Measurements from ENCODE around the gene LPCAT3.
"Not testable (repeated sequence)": the region's sequence is repeated elsewhere in the genome, so short reads cannot be mapped to it uniquely, and the experiment has no call there.

The LPCAT3 gene

GRCh38 chr12:7037411-7037810, 19.1 kb upstream of the LPCAT3 start:
- not testable (repeated sequence) for DNase-seq (ENCODE audit: low spot score)

DNA sequence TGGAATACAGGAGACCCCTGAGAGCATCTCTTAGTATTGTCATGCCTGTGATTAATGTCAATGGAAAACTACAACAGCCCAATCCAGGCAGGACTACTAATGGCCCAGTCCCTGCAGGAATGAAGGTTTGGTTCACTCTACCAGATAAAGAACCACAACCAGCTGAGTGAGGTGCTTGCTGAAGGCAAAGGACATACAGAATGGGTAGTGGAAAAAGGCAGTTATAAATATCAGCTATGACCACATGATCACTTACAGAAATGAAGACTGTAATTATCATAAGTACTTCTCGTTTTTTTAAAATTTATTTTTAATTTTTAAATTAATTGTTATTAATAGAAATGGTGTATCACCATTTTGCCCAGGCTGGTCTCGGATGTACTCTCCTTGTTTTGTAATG, 17.2 kb upstream of the LPCAT3 start:
- DNase-seq (ENCODE audit: low spot score) = no peak

- no peak for DNase-seq (ENCODE audit: low spot score)
These were observed 16.2 kb upstream of the LPCAT3 start for GRCh38 chr12:7034464-7034863.

GRCh38 chr12:7032990-7033389, 14.7 kb upstream of the LPCAT3 start:
- DNase-seq (ENCODE audit: low spot score) = no peak

- no peak for DNase-seq (ENCODE audit: low spot score)
These were observed 13.0 kb upstream of the LPCAT3 start for GRCh38 chr12:7031306-7031705.

GRCh38 chr12:7026854-7027253, 8.6 kb upstream of the LPCAT3 start:
- DNase-seq (ENCODE audit: low spot score) = no peak

DNA sequence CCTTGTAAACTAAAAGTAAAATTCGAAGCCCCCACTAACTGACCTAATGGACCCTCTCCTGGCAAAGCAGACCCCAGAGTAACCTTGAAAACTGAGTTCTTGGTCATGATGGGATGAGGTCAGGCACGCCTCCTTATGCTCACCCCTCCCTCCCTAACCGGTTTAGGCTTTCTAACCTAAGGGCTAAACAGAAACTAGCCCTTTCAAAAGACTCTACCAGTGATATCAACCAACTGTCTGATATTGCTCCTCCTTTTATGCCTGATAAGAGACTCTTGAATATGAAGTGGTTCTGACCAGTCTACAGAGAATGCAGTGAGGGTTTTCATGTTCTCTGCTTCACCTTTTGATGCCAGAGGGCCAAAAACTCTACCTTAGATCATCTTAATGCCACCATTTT, 4.8 kb upstream of the LPCAT3 start:
- DNase-seq (ENCODE audit: low spot score) = no peak

- no peak for DNase-seq (ENCODE audit: low spot score)
These were observed 3.7 kb upstream of the LPCAT3 start for GRCh38 chr12:7021956-7022355.

DNA sequence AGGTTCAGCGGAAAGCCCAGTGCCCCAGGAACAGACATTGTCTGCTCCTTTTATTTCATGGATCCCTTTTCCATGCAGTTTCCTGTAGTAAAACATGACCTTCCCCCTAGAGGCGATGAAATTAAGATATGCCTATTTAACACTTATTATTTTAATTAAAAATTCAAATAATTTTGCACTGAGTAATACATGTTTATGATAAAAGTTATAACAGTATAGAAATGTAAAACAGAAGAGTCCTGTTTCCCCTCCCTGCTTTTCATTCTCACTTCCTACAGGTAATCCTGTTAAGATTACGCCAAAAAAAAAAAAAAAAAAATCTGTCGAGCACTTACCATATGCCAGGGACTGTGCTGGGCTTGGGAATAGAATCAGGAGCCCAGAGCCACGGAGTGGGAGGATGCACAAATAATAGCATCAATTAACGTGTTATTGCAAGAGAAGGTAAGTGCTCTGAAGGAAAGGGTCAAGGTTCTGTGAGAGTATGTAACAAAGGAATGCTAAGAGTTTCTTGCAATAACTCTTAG, 830 bp upstream of the LPCAT3 start:
- DNase-seq (ENCODE audit: low spot score) = no peak

DNA sequence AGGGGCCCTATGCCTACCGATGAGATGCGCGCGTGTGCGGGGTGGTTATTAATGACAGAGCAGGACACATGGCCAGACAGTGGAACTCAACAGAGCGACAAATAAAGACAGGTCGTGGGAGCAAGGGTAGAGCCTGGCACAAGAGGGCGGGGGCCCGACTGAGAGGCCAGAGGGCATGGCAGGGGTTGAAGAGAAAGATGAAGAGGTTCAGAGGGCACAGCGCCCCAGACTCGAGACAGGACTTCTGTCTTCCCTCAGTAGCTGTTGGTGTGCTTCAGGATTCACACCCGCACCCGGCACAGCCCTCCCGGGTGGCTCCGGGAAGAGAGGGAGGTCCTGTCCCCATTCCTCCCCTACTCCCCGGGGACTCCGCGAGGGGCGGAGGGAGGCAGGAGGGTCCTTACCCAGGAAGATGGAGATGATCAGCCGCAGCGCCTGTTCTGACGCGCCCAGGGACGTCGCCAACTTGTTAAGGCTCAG, 366 bp downstream of the LPCAT3 start:
- peak; percentile 33 for DNase-seq (ENCODE audit: low spot score)

GRCh38 chr12:7016958-7017571, 1.2 kb downstream of the LPCAT3 start:
- DNase-seq (ENCODE audit: low spot score) = no peak

- no peak for DNase-seq (ENCODE audit: low spot score)
These were observed 2.5 kb downstream of the LPCAT3 start for GRCh38 chr12:7015555-7016370.

DNA sequence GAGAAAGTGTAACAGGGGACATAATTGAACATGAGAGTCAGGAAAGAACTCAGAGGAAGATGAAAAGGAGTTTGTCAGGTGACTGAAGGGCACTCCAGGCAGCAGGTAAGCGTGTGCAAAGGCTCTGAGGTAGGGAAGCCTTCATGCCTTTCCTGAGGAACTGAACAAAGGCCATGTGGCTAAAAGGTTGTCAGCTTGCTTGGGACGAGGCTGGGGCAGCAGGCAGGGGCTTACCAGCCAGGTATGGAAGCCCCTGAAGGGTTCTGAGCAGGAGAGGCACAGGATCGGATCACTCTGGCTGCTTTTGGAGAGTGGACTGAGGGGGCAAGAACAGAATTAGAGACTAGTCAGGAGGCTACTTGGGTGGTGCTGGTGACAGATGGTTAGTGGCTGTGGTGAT, 5.2 kb downstream of the LPCAT3 start:
- DNase-seq (ENCODE audit: low spot score) = no peak

GRCh38 chr12:7012024-7012607, 6.2 kb downstream of the LPCAT3 start:
- no peak for DNase-seq (ENCODE audit: low spot score)

GRCh38 chr12:7011398-7011797, 6.9 kb downstream of the LPCAT3 start:
- not testable (repeated sequence) for DNase-seq (ENCODE audit: low spot score)

DNA sequence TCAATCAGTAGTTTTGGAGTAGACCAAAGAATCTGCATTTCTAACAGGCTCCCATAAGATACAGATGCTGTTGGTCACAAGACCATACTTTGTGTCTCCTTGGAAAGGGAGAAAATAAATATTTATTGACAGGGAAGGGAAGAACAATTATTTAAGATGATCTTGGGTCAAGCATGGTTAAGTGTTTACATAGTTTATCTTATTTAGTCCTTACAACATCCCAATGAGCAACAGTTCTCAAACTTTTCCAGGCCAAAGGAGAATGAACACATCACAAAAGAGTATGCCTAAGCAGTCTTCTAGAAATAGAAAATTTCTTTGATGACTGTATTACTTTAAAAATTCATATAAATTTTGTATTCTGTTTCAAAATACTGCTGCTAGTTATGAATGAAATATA, 8.8 kb downstream of the LPCAT3 start:
- DNase-seq (ENCODE audit: low spot score) = no peak

DNA sequence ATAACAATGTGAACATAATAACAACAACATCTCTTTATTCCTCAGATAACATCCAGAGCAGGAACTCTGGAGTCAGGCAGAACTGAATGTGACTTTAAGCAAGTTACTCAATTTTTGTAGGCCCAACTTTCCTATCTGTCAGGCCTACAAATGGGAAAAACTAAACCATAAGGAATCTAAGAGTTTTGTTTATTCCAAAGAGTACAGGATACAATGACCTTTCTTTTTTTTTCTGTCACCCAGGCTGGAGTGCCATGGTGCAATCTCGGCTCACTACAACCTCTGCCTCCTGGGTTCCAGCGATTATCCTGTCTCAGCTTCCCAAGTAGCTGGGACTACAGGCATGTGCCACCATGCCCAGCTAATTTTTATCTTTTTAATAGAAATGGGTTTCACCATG, 9.4 kb downstream of the LPCAT3 start:
- no peak for DNase-seq (ENCODE audit: low spot score)

DNA sequence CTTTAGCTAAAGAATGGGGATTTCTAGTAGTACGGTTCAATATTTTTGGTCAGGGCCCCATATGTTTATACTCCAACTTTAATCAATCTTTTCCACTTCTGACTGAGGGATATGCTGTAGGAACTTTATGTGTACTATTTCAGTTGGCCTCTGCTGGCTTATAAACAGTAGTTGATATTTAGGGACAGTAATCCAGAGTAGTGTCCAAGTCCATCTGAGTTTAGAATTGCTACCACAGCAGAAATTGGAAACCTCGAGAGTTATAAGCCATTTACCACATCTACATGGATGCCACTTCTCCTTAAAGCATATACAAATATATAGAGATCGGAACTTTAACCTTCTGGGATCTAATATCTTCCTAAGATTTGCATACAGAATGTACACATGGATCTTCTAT, 11.6 kb downstream of the LPCAT3 start:
- DNase-seq (ENCODE audit: low spot score) = no peak

- DNase-seq (ENCODE audit: low spot score) = no peak
These were observed 13.0 kb downstream of the LPCAT3 start for GRCh38 chr12:7005311-7005710.

GRCh38 chr12:7004840-7005239, 13.4 kb downstream of the LPCAT3 start:
- DNase-seq (ENCODE audit: low spot score) = no peak

- no peak for DNase-seq (ENCODE audit: low spot score)
These were observed 13.9 kb downstream of the LPCAT3 start for GRCh38 chr12:7004287-7004803.

- no peak for DNase-seq (ENCODE audit: low spot score)
These were observed 16.2 kb downstream of the LPCAT3 start for GRCh38 chr12:7001921-7002591.
